Endodermal cell (in vitro differentiated cells): ENCODE data around the gene ERG. TPM values are rescaled to one million over a fixed set of nuclear protein-coding genes. Genes with fewer than 3 reads are reported as not detected.
A peak's percentile ranks its signal among the peaks of the same experiment; 100 is the strongest.

Source experiments
- DNase-seq: peaks from one replicate; pipeline ENCODE4 v3.0.0-alpha.2; 2017
- H3K27ac ChIP-seq: 2 replicates; pipeline ENCODE4 v1.5.1; 2013; ENCODE audit warnings: mild to moderate bottlenecking, low read depth, low read length, moderate library complexity
- H3K27me3 ChIP-seq: 2 replicates; pipeline ENCODE4 v1.6.1; 2013; ENCODE audit warnings: mild to moderate bottlenecking, low read length, moderate library complexity; ENCODE audit not compliant: insufficient read depth, control insufficient read depth, poor library complexity, severe bottlenecking
- H3K36me3 ChIP-seq: 2 replicates; pipeline ENCODE4 v1.7.0; 2013; ENCODE audit warnings: mild to moderate bottlenecking, low read length, moderate library complexity; ENCODE audit not compliant: control insufficient read depth, insufficient read depth
- H3K4me1 ChIP-seq: one replicate; pipeline ENCODE4 v1.7.0; 2013; ENCODE audit warnings: low read length; ENCODE audit not compliant: control insufficient read depth, insufficient read depth
- H3K4me3 ChIP-seq: 2 replicates; pipeline ENCODE4 v1.5.1; 2013; ENCODE audit warnings: mild to moderate bottlenecking, low read length, moderate library complexity
- H3K9ac ChIP-seq: 2 replicates; pipeline ENCODE4 v1.6.1; 2013; ENCODE audit warnings: mild to moderate bottlenecking, low read length, moderate library complexity; ENCODE audit not compliant: poor library complexity, severe bottlenecking; ENCODE audit errors: extremely low read depth
- H3K9me3 ChIP-seq: 2 replicates; pipeline ENCODE4 v1.6.1; 2013; ENCODE audit warnings: mild to moderate bottlenecking, low read length, moderate library complexity; ENCODE audit not compliant: control insufficient read depth
- H3K27ac Mint-ChIP-seq: 2 replicates; pipeline ENCODE4 v1.8.0; 2020; ENCODE audit warnings: mixed read lengths
- H3K27me3 Mint-ChIP-seq: 2 replicates; pipeline ENCODE4 v1.8.0; 2021; ENCODE audit warnings: mild to moderate bottlenecking, mixed read lengths; ENCODE audit not compliant: insufficient read depth
- H3K36me3 Mint-ChIP-seq: 2 replicates; pipeline ENCODE4 v1.8.0; 2020; ENCODE audit warnings: low read depth, mixed read lengths
- H3K4me1 Mint-ChIP-seq: 2 replicates; pipeline ENCODE4 v1.8.0; 2020; ENCODE audit warnings: mixed read lengths
- H3K4me3 Mint-ChIP-seq: 2 replicates; pipeline ENCODE4 v1.8.0; 2020; ENCODE audit warnings: mild to moderate bottlenecking, moderate library complexity, mixed read lengths
- H3K9me3 Mint-ChIP-seq: 2 replicates; pipeline ENCODE4 v1.8.0; 2020; ENCODE audit warnings: mild to moderate bottlenecking, mixed read lengths
- CTCF ChIP-seq: fragments of 200-600 bp; sonication (generic); conservative IDR thresholded peaks from 2 replicates; pipeline ENCODE4 v1.5.0; 2021; ENCODE audit warnings: antibody characterized with exemption, mild to moderate bottlenecking
- WGBS, 2 experiments: methylation state at CpG; one replicate each; pipeline versions ENCODE4 v1.1.5 to v1.1.7; 2013; ENCODE audit warnings: missing lambda C conversion rate in 2 of 2, mixed read lengths in 1 of 2; ENCODE audit not compliant: insufficient coverage in 1 of 2, insufficient read length in 1 of 2; 5-methylcytosine and 5-hydroxymethylcytosine counted together
- total RNA-seq, 2 donors: library from RNA; stranded (reverse); fragmentation: NEBNext Ultra II Directional in 1 of 2; extraction: Animal tissue kit (Norgen Biotek cat#: 25700) in 1 of 2; gene quantifications; 2 replicates in 1 of 2; 3 replicates in 1 of 2; pipeline ENCODE4 v1.2.1, GENCODE V29; 2021

The ERG gene
- total RNA-seq, 2 donors from 2014 or later = not detected

GRCh38 chr21:38334866-38335265 is 163.4 kb downstream of the ERG start:
- TF ChIP-seq CTCF = no peak
- no peak overlapping the region for H3K4me3 ChIP-seq
- WGBS, 2 experiments = 82 to 95% methylated on average over 4 to 8 of the region's 8 CpGs
- DNase-seq = no peak
- no peaks in the 10 kb centered on the region for H3K27me3 Mint-ChIP-seq
- H3K27ac ChIP-seq = no peak overlapping the region
- H3K4me3 Mint-ChIP-seq = no peak overlapping the region
- H3K9ac ChIP-seq = no peak overlapping the region
- no peaks in the 10 kb centered on the region for H3K27me3 ChIP-seq
- H3K36me3 Mint-ChIP-seq = no peaks in the 10 kb centered on the region
- H3K9me3 Mint-ChIP-seq = no peaks in the 10 kb centered on the region
- H3K36me3 ChIP-seq = no peaks in the 10 kb centered on the region
- no peaks in the 10 kb centered on the region for H3K9me3 ChIP-seq
- no peaks in the 10 kb centered on the region for H3K4me1 Mint-ChIP-seq
- no peak overlapping the region for H3K27ac Mint-ChIP-seq
- no peaks in the 10 kb centered on the region for H3K4me1 ChIP-seq

GRCh38 chr21:38333301-38334272 is 164.7 kb downstream of the ERG start:
- peak; percentile 77 for TF ChIP-seq CTCF
- Mint-ChIP-seq H3K9me3 (no peaks in the 10 kb centered on the region), H3K4me3 (no peak overlapping the region), H3K4me1 (no peaks in the 10 kb centered on the region), H3K27ac (no peak overlapping the region), H3K36me3 (no peaks in the 10 kb centered on the region), H3K27me3 (no peaks in the 10 kb centered on the region)
- H3K4me1 ChIP-seq = no peaks in the 10 kb centered on the region
- no peaks in the 10 kb centered on the region for H3K9me3 ChIP-seq
- H3K27ac ChIP-seq = no peak overlapping the region
- no peaks in the 10 kb centered on the region for H3K27me3 ChIP-seq
- no peak overlapping the region for H3K4me3 ChIP-seq
- DNase-seq = peak; percentile 57
- no peaks in the 10 kb centered on the region for H3K36me3 ChIP-seq
- H3K9ac ChIP-seq = no peak overlapping the region
- 84 to 100% methylated on average over 2 to 7 of the region's 8 CpGs for WGBS, 2 experiments

GRCh38 chr21:38330666-38331065 is 167.6 kb downstream of the ERG start:
- Histone ChIP-seq H3K9me3 (no peaks in the 10 kb centered on the region), H3K36me3 (no peaks in the 10 kb centered on the region), H3K4me3 (no peak overlapping the region), H3K27me3 (no peaks in the 10 kb centered on the region), H3K27ac (no peak overlapping the region), H3K4me1 (no peaks in the 10 kb centered on the region), H3K9ac (no peak overlapping the region)
- H3K27me3 Mint-ChIP-seq = peaks cover 2% of the 10 kb centered on the region
- DNase-seq = no peak
- peaks cover 4% of the 10 kb centered on the region for H3K4me1 Mint-ChIP-seq
- H3K9me3 Mint-ChIP-seq = no peaks in the 10 kb centered on the region
- H3K4me3 Mint-ChIP-seq = no peak overlapping the region
- TF ChIP-seq CTCF = no peak
- no peaks in the 10 kb centered on the region for H3K36me3 Mint-ChIP-seq
- no peak overlapping the region for H3K27ac Mint-ChIP-seq
- WGBS, 2 experiments = 78 to 100% methylated on average over 2 of the region's 2 CpGs

Other genes with a start within 250 kb of the ERG start
- not detected for gene KCNJ15, start 241.5 kb downstream of the ERG start, total RNA-seq